ENCODE data around the gene RASSF5. TPM values are rescaled to one million over a fixed set of nuclear protein-coding genes. Genes with fewer than 3 reads are reported as not detected.

RASSF5 gene
- total and polyA plus RNA-seq, 4 donors, result 4.8 to 10.0 (median 5.5) TPM

GRCh38 chr1:206532368-206532767 is 25.0 kb downstream of the RASSF5 start:
- WGBS, result 96% methylated on average over 7 of the region's 7 CpGs
- H3K4me1 ChIP-seq (ENCODE audit: control insufficient read depth in 4 of 4, insufficient read depth in 4 of 4, low read length in 3 of 4), result peaks cover 0 to 19% (median 6%) of the 10 kb centered on the region in 4 donors
- no peaks in the 10 kb centered on the region for H3K36me3 ChIP-seq (ENCODE audit: control insufficient read depth in 4 of 4, insufficient read depth in 3 of 4, low read depth in 1 of 4, low read length in 3 of 4)
- no peak for DNase-seq (ENCODE audit: low spot score)
- no peak overlapping the region for H3K9ac ChIP-seq (ENCODE audit: low read depth in 1 of 2, low read length in 2 of 2)
- H3K4me3 ChIP-seq (ENCODE audit: low read depth in 1 of 3, low read length in 3 of 3), result no peak overlapping the region
- TF ChIP-seq, protein P1, sequence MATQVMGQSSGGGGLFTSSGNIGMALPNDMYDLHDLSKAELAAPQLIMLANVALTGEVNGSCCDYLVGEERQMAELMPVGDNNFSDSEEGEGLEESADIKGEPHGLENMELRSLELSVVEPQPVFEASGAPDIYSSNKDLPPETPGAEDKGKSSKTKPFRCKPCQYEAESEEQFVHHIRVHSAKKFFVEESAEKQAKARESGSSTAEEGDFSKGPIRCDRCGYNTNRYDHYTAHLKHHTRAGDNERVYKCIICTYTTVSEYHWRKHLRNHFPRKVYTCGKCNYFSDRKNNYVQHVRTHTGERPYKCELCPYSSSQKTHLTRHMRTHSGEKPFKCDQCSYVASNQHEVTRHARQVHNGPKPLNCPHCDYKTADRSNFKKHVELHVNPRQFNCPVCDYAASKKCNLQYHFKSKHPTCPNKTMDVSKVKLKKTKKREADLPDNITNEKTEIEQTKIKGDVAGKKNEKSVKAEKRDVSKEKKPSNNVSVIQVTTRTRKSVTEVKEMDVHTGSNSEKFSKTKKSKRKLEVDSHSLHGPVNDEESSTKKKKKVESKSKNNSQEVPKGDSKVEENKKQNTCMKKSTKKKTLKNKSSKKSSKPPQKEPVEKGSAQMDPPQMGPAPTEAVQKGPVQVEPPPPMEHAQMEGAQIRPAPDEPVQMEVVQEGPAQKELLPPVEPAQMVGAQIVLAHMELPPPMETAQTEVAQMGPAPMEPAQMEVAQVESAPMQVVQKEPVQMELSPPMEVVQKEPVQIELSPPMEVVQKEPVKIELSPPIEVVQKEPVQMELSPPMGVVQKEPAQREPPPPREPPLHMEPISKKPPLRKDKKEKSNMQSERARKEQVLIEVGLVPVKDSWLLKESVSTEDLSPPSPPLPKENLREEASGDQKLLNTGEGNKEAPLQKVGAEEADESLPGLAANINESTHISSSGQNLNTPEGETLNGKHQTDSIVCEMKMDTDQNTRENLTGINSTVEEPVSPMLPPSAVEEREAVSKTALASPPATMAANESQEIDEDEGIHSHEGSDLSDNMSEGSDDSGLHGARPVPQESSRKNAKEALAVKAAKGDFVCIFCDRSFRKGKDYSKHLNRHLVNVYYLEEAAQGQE (IDR thresholded peaks at IDR 0.05), result no peak
- TF ChIP-seq FOXA2 (IDR thresholded peaks at IDR 0.05) (no peak), NR2F2 (IDR thresholded peaks at IDR 0.05) (no peak), SP1 (IDR thresholded peaks at IDR 0.05) (no peak), MAX (IDR thresholded peaks at IDR 0.05) (no peak), CTCF (IDR thresholded peaks at IDR 0.05; ENCODE audit: low read depth, low read length, missing input control) (no peak), GABPA (IDR thresholded peaks at IDR 0.05 in 1 of 2, conservative IDR thresholded peaks at IDR 0.05 in 1 of 2) (no peak), ZBTB33 (IDR thresholded peaks at IDR 0.05) (no peak), TAF1 (conservative IDR thresholded peaks at IDR 0.05) (no peak), FOXA1 (IDR thresholded peaks at IDR 0.05) (no peak), RAD21 (IDR thresholded peaks at IDR 0.05) (no peak)
- TF ChIP-seq, protein P2, sequence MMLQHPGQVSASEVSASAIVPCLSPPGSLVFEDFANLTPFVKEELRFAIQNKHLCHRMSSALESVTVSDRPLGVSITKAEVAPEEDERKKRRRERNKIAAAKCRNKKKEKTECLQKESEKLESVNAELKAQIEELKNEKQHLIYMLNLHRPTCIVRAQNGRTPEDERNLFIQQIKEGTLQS (IDR thresholded peaks at IDR 0.05), result no peak
- H3K9me3 ChIP-seq (ENCODE audit: control insufficient read depth in 4 of 4, low read length in 3 of 4), result no peaks in the 10 kb centered on the region
- no peak overlapping the region for H3K27ac ChIP-seq (ENCODE audit: low read depth in 1 of 2, low read length in 2 of 2)
- no peaks in the 10 kb centered on the region for H3K27me3 ChIP-seq (ENCODE audit: control insufficient read depth in 4 of 4, insufficient read depth in 4 of 4, low read length in 3 of 4)

- no peak overlapping the region for H3K27ac ChIP-seq (ENCODE audit: low read depth in 1 of 2, low read length in 2 of 2)
- H3K4me1 ChIP-seq (ENCODE audit: control insufficient read depth in 4 of 4, insufficient read depth in 4 of 4, low read length in 3 of 4), result peaks cover under 1 to 38% (median 24%) of the 10 kb centered on the region in 4 donors
- no peaks in the 10 kb centered on the region for H3K9me3 ChIP-seq (ENCODE audit: control insufficient read depth in 4 of 4, low read length in 3 of 4)
- TF ChIP-seq RXRA (IDR thresholded peaks at IDR 0.05) (no peak), YY1 (IDR thresholded peaks at IDR 0.05) (no peak), NR2F2 (IDR thresholded peaks at IDR 0.05) (no peak), CTCF (IDR thresholded peaks at IDR 0.05; ENCODE audit: low read depth, low read length, missing input control) (no peak), JUND (IDR thresholded peaks at IDR 0.05) (no peak), HNF4A (conservative IDR thresholded peaks at IDR 0.05) (no peak)
- TF ChIP-seq, protein P2 (IDR thresholded peaks at IDR 0.05), result no peak
- no peaks in the 10 kb centered on the region for H3K36me3 ChIP-seq (ENCODE audit: control insufficient read depth in 4 of 4, insufficient read depth in 3 of 4, low read depth in 1 of 4, low read length in 3 of 4)
- H3K27me3 ChIP-seq (ENCODE audit: control insufficient read depth in 4 of 4, insufficient read depth in 4 of 4, low read length in 3 of 4), result no peaks in the 10 kb centered on the region
- H3K4me3 ChIP-seq (ENCODE audit: low read depth in 1 of 3, low read length in 3 of 3), result no peak overlapping the region
- no peak overlapping the region for H3K9ac ChIP-seq (ENCODE audit: low read depth in 1 of 2, low read length in 2 of 2)
- DNase-seq (ENCODE audit: low spot score), result no peak
- WGBS, result 96% methylated on average over 3 of the region's 3 CpGs
Measured at GRCh38 chr1:206534552-206534951, 27.2 kb downstream of the RASSF5 start.
